SH-SY5Y (cell line): Measurements from ENCODE around the gene ACSM6.

Experiments
- GATA2 ChIP-seq: IDR thresholded peaks from 2 replicates; pipeline ENCODE4 v1.6.1; 2011; ENCODE audit warnings: mild to moderate bottlenecking, low read depth, low read length
- GATA3 ChIP-seq: IDR thresholded peaks from 2 replicates; pipeline ENCODE4 v1.6.1; 2011; ENCODE audit warnings: low read depth, mild to moderate bottlenecking, low read length, moderate library complexity

DNA sequence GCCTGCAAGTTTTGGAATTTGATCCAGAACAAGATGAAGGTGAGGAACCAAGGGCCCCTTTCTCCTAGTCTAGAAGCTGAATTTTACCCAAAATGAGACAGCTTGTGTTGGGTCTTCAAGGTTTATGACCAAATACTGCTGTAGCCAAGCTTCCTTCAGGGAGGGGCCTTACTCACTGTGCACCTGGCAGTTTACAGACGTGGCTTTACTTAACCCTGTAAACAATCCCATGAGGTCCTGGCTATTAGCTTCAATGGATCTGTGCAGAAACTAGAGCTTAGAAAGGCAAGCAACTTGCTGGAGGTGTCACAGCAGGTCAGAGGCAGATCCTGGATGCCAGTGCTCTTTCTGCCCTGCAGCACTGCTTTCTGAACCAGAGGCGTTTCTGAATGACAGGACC lies 50.1 kb downstream of the ACSM6 start:
- TF ChIP-seq GATA3 (no peak), GATA2 (no peak)
